Mucosa of rectum (tissue), 2 donors: ENCODE results near the gene BARX1.
"Not testable (repeated sequence)": the region's sequence is repeated elsewhere in the genome, so short reads cannot be mapped to it uniquely, and the experiment has no call there.

Source experiments
- H3K27ac ChIP-seq, 2 donors: one replicate each; pipeline ENCODE4 v1.7.0; 2013; ENCODE audit warnings: inconsistent platforms in 2 of 2, low read depth in 2 of 2, low read length in 2 of 2
- H3K27me3 ChIP-seq, 2 donors: one replicate each; pipeline ENCODE4 v1.7.0; 2013; ENCODE audit warnings: low read length in 2 of 2; ENCODE audit not compliant: control insufficient read depth in 2 of 2, insufficient read depth in 2 of 2
- H3K36me3 ChIP-seq, 2 donors: one replicate each; pipeline ENCODE4 v1.7.0; 2013; ENCODE audit warnings: low read length in 2 of 2; ENCODE audit not compliant: control insufficient read depth in 2 of 2, insufficient read depth in 2 of 2
- H3K4me1 ChIP-seq, 2 donors: one replicate each; pipeline ENCODE4 v1.7.0; 2013; ENCODE audit warnings: low read length in 2 of 2, mild to moderate bottlenecking in 1 of 2; ENCODE audit not compliant: control insufficient read depth in 2 of 2, insufficient read depth in 2 of 2
- H3K4me3 ChIP-seq, 2 donors: one replicate each; pipeline ENCODE4 v1.7.0; 2013; ENCODE audit warnings: low read length in 2 of 2
- H3K9ac ChIP-seq, 2 donors: one replicate each; pipeline ENCODE4 v1.7.0; 2013; ENCODE audit warnings: low read length in 2 of 2, low read depth in 1 of 2, mild to moderate bottlenecking in 1 of 2
- H3K9me3 ChIP-seq, 2 donors: one replicate each; pipeline ENCODE4 v1.7.0; 2013; ENCODE audit warnings: low read length in 2 of 2; ENCODE audit not compliant: control insufficient read depth in 2 of 2
- donor health status: healthy.
- donor health status: Normal muscosa, but diverticular disease.

Gene BARX1

DNA sequence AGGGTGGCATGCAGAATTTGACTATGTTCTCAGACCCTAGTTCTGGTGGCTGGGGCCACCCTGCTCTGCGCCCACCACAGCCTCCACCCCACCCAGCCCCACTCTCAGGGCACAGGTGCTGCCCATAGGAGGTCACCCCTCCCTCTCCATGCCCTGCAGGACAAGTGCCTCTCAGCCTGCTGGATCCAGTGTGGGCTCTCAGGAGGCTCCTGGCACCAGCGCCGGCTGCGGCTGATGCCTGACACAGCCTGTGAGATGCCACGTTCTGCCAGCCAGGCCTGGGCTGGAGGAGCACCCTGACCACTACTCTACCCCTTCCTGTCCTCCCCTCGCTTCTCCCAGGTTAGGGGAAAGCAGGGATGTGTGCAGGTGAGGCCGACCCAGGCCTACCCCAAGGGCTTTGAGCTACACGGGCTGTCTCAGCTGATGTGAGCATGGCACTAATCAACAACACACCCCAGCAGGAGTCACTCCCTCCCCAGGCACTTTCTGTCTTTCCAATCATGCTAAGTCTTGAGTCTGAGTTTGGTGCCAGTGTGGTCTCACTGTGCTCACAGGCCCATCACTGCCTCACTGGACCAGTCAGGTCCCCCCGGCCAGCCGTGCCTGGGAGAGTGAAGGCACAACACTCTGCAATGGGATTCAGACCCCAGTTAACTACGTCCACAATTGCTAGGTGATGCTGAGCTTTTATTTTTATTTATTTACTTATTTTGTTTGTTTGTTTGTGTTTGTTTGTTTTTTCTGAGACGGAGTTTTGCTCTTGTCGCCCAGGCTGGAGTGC is 12.1 kb upstream of the BARX1 start:
- Histone ChIP-seq H3K9ac (no peak overlapping the region), H3K27me3 (peaks cover 0 to 5% of the 10 kb centered on the region in 2 donors), H3K27ac (no peak overlapping the region), H3K9me3 (no peaks in the 10 kb centered on the region), H3K4me1 (no peaks in the 10 kb centered on the region), H3K4me3 (no peak overlapping the region), H3K36me3 (no peaks in the 10 kb centered on the region)

- Histone ChIP-seq H3K27me3 (peaks cover 9 to 10% of the 10 kb centered on the region in 2 donors), H3K4me1 (no peaks in the 10 kb centered on the region)
These were observed 10.8 kb upstream of the BARX1 start for GRCh38 chr9:93965830-93966577.

DNA sequence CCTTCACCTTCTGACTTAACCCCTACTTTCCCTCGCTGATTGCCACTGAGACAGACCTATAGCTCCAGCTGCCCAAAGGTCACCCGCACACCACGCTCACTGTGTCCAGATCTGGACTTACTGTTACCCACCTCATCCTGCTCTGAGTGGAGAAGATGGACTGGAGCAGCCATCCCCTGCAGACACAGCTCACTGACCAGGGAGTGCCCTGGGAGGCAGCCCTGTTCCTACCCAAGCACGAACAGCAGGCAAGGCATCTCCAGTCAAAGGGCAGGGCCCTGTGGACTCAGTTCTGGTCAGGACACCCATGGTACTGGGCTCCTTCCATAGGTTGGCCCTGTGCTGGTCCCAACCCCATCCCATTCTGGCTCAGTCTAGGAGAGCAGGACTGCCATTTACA is 9.5 kb upstream of the BARX1 start:
- H3K9ac ChIP-seq: no peak overlapping the region

More at GRCh38 chr9:93965830-93966577, 10.8 kb upstream of the BARX1 start:
- Histone ChIP-seq H3K27ac (no peak overlapping the region), H3K9ac (no peak overlapping the region), H3K9me3 (no peaks in the 10 kb centered on the region), H3K4me3 (no peak overlapping the region), H3K36me3 (no peaks in the 10 kb centered on the region)

GRCh38 chr9:93963969-93964368 is 8.8 kb upstream of the BARX1 start:
- H3K9ac ChIP-seq: no peak overlapping the region
- no peaks in the 10 kb centered on the region for H3K9me3 ChIP-seq
- peaks cover 0 to 8% of the 10 kb centered on the region in 2 donors for H3K4me1 ChIP-seq
- H3K36me3 ChIP-seq: no peaks in the 10 kb centered on the region
- no peak overlapping the region for H3K27ac ChIP-seq
- H3K27me3 ChIP-seq: peaks cover 28 to 29% of the 10 kb centered on the region in 2 donors
- H3K4me3 ChIP-seq: no peak overlapping the region

More for the DNA sequence above, 9.5 kb upstream of the BARX1 start:
- Histone ChIP-seq H3K27ac (no peak overlapping the region), H3K27me3 (peaks cover 22% of the 10 kb centered on the region in 2 donors), H3K4me1 (peaks cover 0 to 4% of the 10 kb centered on the region in 2 donors), H3K9me3 (no peaks in the 10 kb centered on the region), H3K4me3 (no peak overlapping the region), H3K36me3 (no peaks in the 10 kb centered on the region)

GRCh38 chr9:93963489-93963888 is 8.3 kb upstream of the BARX1 start:
- H3K36me3 ChIP-seq, H3K27ac ChIP-seq, H3K4me3 ChIP-seq, H3K9me3 ChIP-seq, H3K9ac ChIP-seq: not testable (repeated sequence)
- Histone ChIP-seq H3K4me1 (peaks cover 4 to 12% of the 10 kb centered on the region in 2 donors), H3K27me3 (peaks cover 33% of the 10 kb centered on the region in 2 donors)

GRCh38 chr9:93962561-93963440 is 7.6 kb upstream of the BARX1 start:
- peaks cover 36 to 39% of the 10 kb centered on the region in 2 donors for H3K27me3 ChIP-seq
- no peaks in the 10 kb centered on the region for H3K9me3 ChIP-seq
- peaks cover 4 to 12% of the 10 kb centered on the region in 2 donors for H3K4me1 ChIP-seq
- no peak overlapping the region for H3K9ac ChIP-seq
- no peaks in the 10 kb centered on the region for H3K36me3 ChIP-seq
- no peak overlapping the region for H3K4me3 ChIP-seq
- no peak overlapping the region for H3K27ac ChIP-seq

- no peaks in the 10 kb centered on the region for H3K36me3 ChIP-seq
- no peaks in the 10 kb centered on the region for H3K9me3 ChIP-seq
- no peak overlapping the region for H3K27ac ChIP-seq
- H3K4me3 ChIP-seq: no peak overlapping the region
- H3K4me1 ChIP-seq: peaks cover 4 to 12% of the 10 kb centered on the region in 2 donors
- H3K9ac ChIP-seq: no peak overlapping the region
- H3K27me3 ChIP-seq: peaks cover 42 to 47% of the 10 kb centered on the region in 2 donors
These were observed 6.9 kb upstream of the BARX1 start for GRCh38 chr9:93962017-93962416.

GRCh38 chr9:93960971-93961841 is 6.1 kb upstream of the BARX1 start:
- H3K27me3 ChIP-seq: peaks cover 51 to 55% of the 10 kb centered on the region in 2 donors
- H3K9ac ChIP-seq: no peak overlapping the region
- no peaks in the 10 kb centered on the region for H3K9me3 ChIP-seq
- H3K36me3 ChIP-seq: no peaks in the 10 kb centered on the region
- H3K4me1 ChIP-seq: peaks cover 4 to 12% of the 10 kb centered on the region in 2 donors
- H3K27ac ChIP-seq: no peak overlapping the region
- H3K4me3 ChIP-seq: no peak overlapping the region

GRCh38 chr9:93960221-93960970 is 5.2 kb upstream of the BARX1 start:
- no peak overlapping the region for H3K27ac ChIP-seq
- peaks cover 7 to 14% of the 10 kb centered on the region in 2 donors for H3K4me1 ChIP-seq
- H3K4me3 ChIP-seq: no peak overlapping the region
- no peak overlapping the region for H3K9ac ChIP-seq
- no peaks in the 10 kb centered on the region for H3K9me3 ChIP-seq
- H3K36me3 ChIP-seq: no peaks in the 10 kb centered on the region
- peaks cover 59 to 63% of the 10 kb centered on the region in 2 donors for H3K27me3 ChIP-seq
